IMR-90 (cell line): Measurements from ENCODE around the gene TBP.

Experiments used
- BHLHE40 ChIP-seq: fragments of 150-350 bp; IDR thresholded peaks from 2 replicates; pipeline ENCODE4 v1.6.1; 2016; ENCODE audit warnings: mild to moderate bottlenecking, low read depth, low read length
- CTCF ChIP-seq: conservative IDR thresholded peaks from 2 replicates; pipeline ENCODE4 v1.5.1; 2012; ENCODE audit warnings: mild to moderate bottlenecking, low read depth, low read length, improper control_type of control experiment
- MAFK ChIP-seq: IDR thresholded peaks from 2 replicates; pipeline ENCODE4 v1.6.1; 2012; ENCODE audit warnings: low read depth, low read length, improper control_type of control experiment
- MAZ ChIP-seq: IDR thresholded peaks from 2 replicates; pipeline ENCODE4 v1.6.1; 2012; ENCODE audit warnings: low read depth, mild to moderate bottlenecking, low read length, improper control_type of control experiment, moderate library complexity, borderline replicate concordance
- POLR2A ChIP-seq: IDR thresholded peaks from 2 replicates; pipeline ENCODE4 v1.6.1; 2012; ENCODE audit warnings: mild to moderate bottlenecking, low read depth, low read length
- RAD21 ChIP-seq: IDR thresholded peaks from 2 replicates; pipeline ENCODE4 v1.6.1; 2012; ENCODE audit warnings: low read length, improper control_type of control experiment
- RCOR1 ChIP-seq: IDR thresholded peaks from 2 replicates; pipeline ENCODE4 v1.6.1; 2012; ENCODE audit warnings: mild to moderate bottlenecking, low read length, improper control_type of control experiment; ENCODE audit not compliant: insufficient replicate concordance
- SMC3 ChIP-seq: fragments of 150-350 bp; IDR thresholded peaks from 2 replicates; pipeline ENCODE4 v1.6.1; 2016; ENCODE audit warnings: low read depth, mild to moderate bottlenecking, antibody characterized with exemption, low read length, moderate library complexity
- USF2 ChIP-seq: fragments of 150-350 bp; IDR thresholded peaks from 2 replicates; pipeline ENCODE4 v1.6.1; 2017; ENCODE audit warnings: mild to moderate bottlenecking, antibody characterized with exemption, low read length, low read depth

- TF ChIP-seq POLR2A (no peak), CTCF (no peak), SMC3 (no peak), MAZ (no peak), RAD21 (no peak), USF2 (no peak), RCOR1 (no peak), BHLHE40 (no peak), MAFK (no peak)
These were observed 21.2 kb upstream of the TBP start for GRCh38 chr6:170532867-170533488.
